Right renal pelvis (tissue), 4 donors: Measurements from ENCODE around the gene COX6A1. TPM values are rescaled to one million over a fixed set of nuclear protein-coding genes. Genes with fewer than 3 reads are reported as not detected.
"Not testable (repeated sequence)": the region's sequence is repeated elsewhere in the genome, so short reads cannot be mapped to it uniquely, and the experiment has no call there.

Experiments
- DNase-seq, 4 donors: peaks; one replicate each; pipeline ENCODE4 v3.0.0-alpha.2; 2013; ENCODE audit warnings: low read depth in 4 of 4, low spot score in 3 of 4, missing footprints in 1 of 4
- polyA plus RNA-seq, 4 donors: library from polyadenylated mRNA; unstranded; fragments of 120-200 nt; gene quantifications; one replicate each; pipeline ENCODE4 v1.2.1, GENCODE V29; 2013; ENCODE audit not compliant: insufficient read length in 4 of 4

The COX6A1 gene
- polyA plus RNA-seq, 4 donors, result 303 to 369 (median 327) TPM

- no peak for DNase-seq
Observed at GRCh38 chr12:120466560-120467315, 28.8 kb downstream of the COX6A1 start.

GRCh38 chr12:120467439-120467838 lies 29.5 kb downstream of the COX6A1 start:
- no peak for DNase-seq

DNA sequence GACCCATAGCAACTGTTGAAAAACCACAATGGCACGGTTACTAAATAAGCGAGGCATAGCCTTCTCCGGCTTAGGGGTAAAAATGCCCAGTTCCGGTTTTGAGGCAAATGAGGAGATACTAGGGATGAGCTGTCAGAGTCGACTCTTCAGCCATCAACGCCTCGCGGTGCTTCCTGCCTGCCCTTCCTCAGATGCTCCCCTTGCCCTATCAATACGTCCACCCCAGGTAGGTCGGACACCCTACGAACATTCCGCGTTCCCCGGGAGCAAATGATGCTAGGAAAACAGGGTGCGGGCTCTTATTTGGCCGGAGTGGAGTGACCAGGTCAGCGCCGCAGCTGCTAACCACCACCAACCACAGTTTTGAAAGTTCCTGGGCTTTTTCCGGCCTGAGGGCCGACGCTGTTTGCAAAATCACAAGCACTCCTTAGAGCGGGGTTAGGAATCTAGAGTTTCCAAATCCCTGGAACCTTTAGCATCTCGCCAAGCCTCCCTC lies 30.5 kb downstream of the COX6A1 start:
- DNase-seq, result peak in 1 of 4 donors; percentile 28

- DNase-seq, result peak in 1 of 4 donors; percentile 27
Observed at GRCh38 chr12:120468821-120469449, 31.0 kb downstream of the COX6A1 start.

GRCh38 chr12:120469450-120470149 lies 31.7 kb downstream of the COX6A1 start, which contains the start of gene SRSF9:
TSS of gene SRSF9 (minus strand) at chr12:120469748. CDS start at chr12:120469609, 139 bp downstream.
- DNase-seq, result peak; percentile 93 to 98 (median 94)

DNA sequence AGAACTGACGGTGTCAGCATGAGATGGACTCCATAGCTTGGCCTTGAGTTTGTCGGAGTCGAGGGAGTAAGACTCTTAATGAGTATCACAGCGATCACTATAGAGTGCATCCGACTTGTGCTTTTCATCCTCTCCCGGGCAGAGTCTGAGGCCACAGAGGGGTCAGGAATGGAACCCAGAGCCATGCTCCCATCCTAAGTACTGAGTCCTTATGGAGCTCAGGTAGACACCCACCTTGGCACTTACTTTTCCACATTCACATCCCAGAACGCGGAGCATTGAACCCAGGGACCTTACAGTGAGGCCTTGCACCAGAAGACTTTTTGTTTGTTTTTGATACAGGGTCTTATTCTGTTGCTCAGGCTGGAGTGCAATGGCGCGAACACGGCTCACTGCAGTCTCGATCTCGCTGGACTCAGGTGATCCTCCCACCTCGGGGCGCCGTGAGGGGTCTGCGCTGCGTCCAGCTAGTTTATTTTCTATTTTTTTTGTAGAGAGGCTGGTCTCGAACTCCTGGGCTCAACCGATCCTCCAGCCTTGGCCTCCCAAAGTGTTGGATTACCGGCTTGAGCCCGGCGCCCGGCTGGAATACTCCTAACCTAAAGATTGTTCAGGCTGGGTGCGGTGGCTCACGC lies 32.4 kb downstream of the COX6A1 start:
- DNase-seq, result no peak

GRCh38 chr12:120472521-120472920 lies 34.6 kb downstream of the COX6A1 start:
- DNase-seq, result no peak

- no peak for DNase-seq
Observed at GRCh38 chr12:120473807-120474615, 36.1 kb downstream of the COX6A1 start.

GRCh38 chr12:120474616-120474960 lies 36.7 kb downstream of the COX6A1 start:
- DNase-seq, result no peak

- DNase-seq, result no peak
Observed at GRCh38 chr12:120475643-120476042, 37.7 kb downstream of the COX6A1 start.

DNA sequence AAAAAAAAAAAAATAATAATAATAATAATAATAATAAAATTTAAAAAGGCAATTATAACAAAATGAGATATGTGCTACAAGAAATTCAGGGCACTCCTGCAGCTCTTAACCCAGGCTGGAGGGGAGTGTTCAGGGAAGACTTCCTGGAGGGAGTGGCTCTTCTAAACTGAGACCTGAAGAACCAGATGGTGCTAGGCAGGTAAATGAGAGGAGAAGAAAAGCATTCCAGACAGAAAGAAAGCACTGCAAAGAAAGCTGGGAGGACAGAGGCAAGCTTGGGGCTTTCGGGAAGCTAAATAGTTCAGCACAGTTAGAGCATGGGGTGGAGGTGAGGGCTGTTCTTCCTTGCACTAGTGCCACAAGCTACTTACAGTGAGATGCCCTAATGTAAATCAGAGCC lies 41.5 kb downstream of the COX6A1 start:
- no peak for DNase-seq

GRCh38 chr12:120480211-120480610 lies 42.3 kb downstream of the COX6A1 start:
- DNase-seq, result no peak

GRCh38 chr12:120481022-120481767 lies 43.3 kb downstream of the COX6A1 start:
- DNase-seq, result no peak

DNA sequence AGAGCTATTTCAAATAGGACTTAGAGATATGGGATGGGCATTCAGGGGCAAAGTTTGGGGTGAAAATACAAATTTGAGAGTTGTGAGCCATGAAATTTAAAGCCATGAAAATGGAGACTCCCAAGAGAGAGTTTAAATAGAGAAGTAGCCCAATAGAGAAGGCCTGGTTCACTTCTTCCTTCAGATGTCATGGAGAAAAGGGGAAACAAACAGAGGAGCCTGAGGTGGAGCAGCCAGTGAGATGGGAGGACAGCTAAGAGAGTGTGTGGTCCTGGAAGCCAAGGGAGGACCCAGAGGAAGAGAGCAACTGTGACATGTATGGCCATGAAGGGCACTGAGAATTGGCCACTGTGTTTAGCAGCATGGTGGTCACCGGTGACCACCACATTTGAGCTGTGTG lies 45.7 kb downstream of the COX6A1 start:
- DNase-seq, result no peak

GRCh38 chr12:120485961-120486881 lies 48.3 kb downstream of the COX6A1 start:
- no peak for DNase-seq

- DNase-seq, result not testable (repeated sequence)
Observed at GRCh38 chr12:120487552-120487951, 49.6 kb downstream of the COX6A1 start.

DNA sequence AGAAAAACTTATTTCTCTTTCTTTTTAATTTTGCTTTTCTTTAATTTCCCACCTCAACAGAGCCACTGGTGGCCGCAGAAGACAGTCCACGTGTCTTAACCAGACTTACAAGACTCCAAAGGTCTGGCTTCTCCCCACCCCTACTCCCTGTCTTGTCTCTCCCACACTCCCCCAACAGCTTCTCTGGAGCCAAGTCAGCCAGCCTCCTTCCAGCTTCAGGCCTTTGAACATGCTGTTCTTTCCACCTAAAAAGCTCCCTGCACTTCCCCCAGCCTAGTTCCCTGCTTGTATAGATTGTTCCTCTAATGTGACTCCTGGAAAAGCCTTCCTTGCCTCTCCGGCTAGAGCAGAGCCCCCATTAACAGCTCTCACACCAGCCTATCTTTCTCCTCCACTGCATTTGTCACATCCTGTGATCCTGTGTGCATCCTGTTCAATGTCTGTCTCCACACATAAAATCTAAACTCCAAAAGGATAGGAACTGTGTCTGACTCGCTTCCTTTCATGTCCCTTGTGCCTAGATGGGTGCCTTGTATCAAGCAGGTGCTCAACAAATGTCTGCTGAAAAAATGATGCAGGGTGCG lies 50.2 kb downstream of the COX6A1 start:
- DNase-seq, result no peak

DNA sequence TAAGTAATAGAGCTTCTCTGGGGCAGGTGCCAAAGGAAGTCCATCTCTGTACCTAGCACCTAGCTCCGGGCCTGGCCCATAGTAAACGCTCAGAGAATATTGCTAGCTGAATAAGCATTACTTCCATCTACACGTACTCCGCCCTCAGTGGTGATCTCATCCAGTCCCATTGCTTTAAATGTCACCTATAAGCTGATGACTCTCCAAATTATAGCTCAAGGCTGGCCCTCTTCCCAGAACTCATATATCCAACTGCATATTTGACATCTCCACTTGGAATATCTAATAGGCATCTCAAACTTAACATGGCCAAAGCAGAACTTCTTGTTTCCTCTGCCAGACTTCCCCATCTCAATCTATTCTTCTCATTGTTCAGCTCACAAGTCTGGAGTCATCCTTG lies 51.1 kb downstream of the COX6A1 start:
- DNase-seq, result no peak
